Endothelial cell of umbilical vein (primary cell): Measurements from ENCODE around the gene SAMD14. TPM values are rescaled to one million over a fixed set of nuclear protein-coding genes. Genes with fewer than 3 reads are reported as not detected.

Source experiments
- BruUV-seq: library from RNA; stranded (reverse); fragments of 400-500 nt; replicated peaks from 2 replicates; lab custom pipeline; 2021; lab: Mats Ljungman, UMichigan
- CTCF ChIA-PET: fragments of 300-600, 350-600 bp; sonication (Branson Sonifier 250); formaldehyde crosslinking; loops from one replicate; lab custom pipeline; 2021; ENCODE audit warnings: antibody characterized with exemption, inconsistent platforms; lab: Charles Lee
- POLR2A ChIA-PET: fragments of 300-600, 350-600 bp; sonication (Branson Sonifier 250); formaldehyde crosslinking; loops from one replicate; lab custom pipeline; 2021; ENCODE audit warnings: antibody characterized with exemption, inconsistent platforms; lab: Charles Lee
- DNase-seq: peaks from one replicate; pipeline ENCODE4 v3.0.0-alpha.2; 2011; ENCODE audit warnings: low read depth, low spot score
- FAIRE-seq: peaks from 2 replicates; lab custom pipeline; 2011; peaks lifted over from hg19 to GRCh38; lab: Jason Lieb, UNC
- H2AFZ ChIP-seq: 2 replicates; pipeline ENCODE4 v1.6.0; 2012; ENCODE audit warnings: low read depth, low read length, control low read depth, inconsistent platforms
- H3K27ac ChIP-seq: 2 replicates; pipeline ENCODE4 v1.5.1; 2011; ENCODE audit warnings: low read depth, mild to moderate bottlenecking, control low read depth, low read length, moderate library complexity; ENCODE audit not compliant: insufficient read depth
- H3K27me3 ChIP-seq, 2 experiments: 2 replicates each; pipeline versions ENCODE4 v1.6.0 to v1.6.1; 2011; ENCODE audit warnings: low read length in 2 of 2, mixed read lengths in 1 of 2; ENCODE audit not compliant: control insufficient read depth in 2 of 2, insufficient read depth in 2 of 2
- H3K36me3 ChIP-seq, 2 experiments: 2 replicates in 1 of 2; 3 replicates in 1 of 2; pipeline ENCODE4 v1.5.1; 2011; ENCODE audit warnings: low read length in 2 of 2, mild to moderate bottlenecking in 1 of 2, moderate library complexity in 1 of 2; ENCODE audit not compliant: control insufficient read depth in 2 of 2, insufficient read depth in 2 of 2; ENCODE audit errors: extremely low read depth in 1 of 2
- H3K4me1 ChIP-seq: 3 replicates; pipeline ENCODE4 v1.5.1; 2011; ENCODE audit warnings: mild to moderate bottlenecking, low read length; ENCODE audit not compliant: control insufficient read depth, insufficient read depth; ENCODE audit errors: extremely low read depth
- H3K4me2 ChIP-seq: 2 replicates; pipeline ENCODE4 v1.6.1; 2011; ENCODE audit warnings: low read length, control low read depth, mixed read lengths; ENCODE audit not compliant: insufficient read depth
- H3K4me3 ChIP-seq, 3 experiments: fragments of 200-600 bp in 1 of 3; sonication (generic), shearing (Covaris generic) in 1 of 3; replicated peaks in 1 of 3; 2 replicates each; pipeline ENCODE4 v1.5.1; 2011 to 2016; ENCODE audit warnings: control low read depth in 3 of 3, low read length in 3 of 3, mild to moderate bottlenecking in 2 of 3, inconsistent platforms in 1 of 3, low read depth in 1 of 3, moderate library complexity in 1 of 3; ENCODE audit not compliant: insufficient read depth in 1 of 3
- H3K79me2 ChIP-seq: 2 replicates; pipeline ENCODE4 v1.6.0; 2012; ENCODE audit warnings: low read length, inconsistent platforms; ENCODE audit not compliant: control insufficient read depth, insufficient read depth
- H3K9ac ChIP-seq: replicated peaks from 2 replicates; pipeline ENCODE3; 2011; ENCODE audit warnings: low read length, control low read depth; ENCODE audit not compliant: insufficient read depth; ENCODE audit errors: extremely low read depth
- H3K9me1 ChIP-seq: replicated peaks from 3 replicates; pipeline ENCODE4 v1.6.0; 2011; ENCODE audit warnings: mild to moderate bottlenecking, low read length; ENCODE audit not compliant: control insufficient read depth, insufficient read depth; ENCODE audit errors: extremely low read depth
- H3K9me3 ChIP-seq: replicated peaks from 2 replicates; pipeline ENCODE4 v1.5.1; 2012; ENCODE audit warnings: low read length, inconsistent platforms; ENCODE audit not compliant: control insufficient read depth, insufficient read depth
- H4K20me1 ChIP-seq: replicated peaks from 2 replicates; pipeline ENCODE3; 2011; ENCODE audit warnings: mild to moderate bottlenecking, low read length; ENCODE audit not compliant: control insufficient read depth, insufficient read depth; ENCODE audit errors: extremely low read depth
- CTCF ChIP-seq, 2 donors: IDR thresholded peaks; 1 replicate in 1 of 2; 2 replicates in 1 of 2; pipeline ENCODE4 v1.5.1; 2011; ENCODE audit warnings: low read length in 2 of 2, mild to moderate bottlenecking in 2 of 2, moderate library complexity in 2 of 2, control low read depth in 1 of 2, inconsistent platforms in 1 of 2, low read depth in 1 of 2; ENCODE audit not compliant: insufficient read depth in 1 of 2; ENCODE audit errors: extremely low read depth in 1 of 2
- EZH2 ChIP-seq: IDR thresholded peaks from 2 replicates; pipeline ENCODE4 v1.6.1; 2012; ENCODE audit warnings: borderline replicate concordance, low read depth, mild to moderate bottlenecking, moderate library complexity, low read length, inconsistent platforms; ENCODE audit not compliant: severe bottlenecking
- FOS ChIP-seq: IDR thresholded peaks from 2 replicates; pipeline ENCODE4 v1.6.1; 2011; ENCODE audit warnings: mild to moderate bottlenecking, low read length, moderate library complexity, borderline replicate concordance; ENCODE audit not compliant: insufficient read depth
- GATA2 ChIP-seq: IDR thresholded peaks from 2 replicates; pipeline ENCODE4 v1.7.0; 2011; ENCODE audit warnings: low read depth, mild to moderate bottlenecking, moderate library complexity, mixed read lengths, low read length; ENCODE audit not compliant: insufficient read length, insufficient read depth
- JUN ChIP-seq: IDR thresholded peaks from 2 replicates; pipeline ENCODE4 v1.6.1; 2011; ENCODE audit warnings: borderline replicate concordance, low read depth; ENCODE audit not compliant: insufficient read length, insufficient read depth
- MAX ChIP-seq: IDR thresholded peaks from 2 replicates; pipeline ENCODE4 v1.6.1; 2011; ENCODE audit not compliant: insufficient read depth, insufficient read length
- MYC ChIP-seq: IDR thresholded peaks from one replicate; pipeline ENCODE4 v1.6.1; 2011; ENCODE audit warnings: mild to moderate bottlenecking, low read depth, low read length
- POLR2A ChIP-seq: IDR thresholded peaks from 2 replicates; pipeline ENCODE4 v1.6.1; 2012; ENCODE audit warnings: low read depth, mild to moderate bottlenecking, control low read depth, low read length
- POLR2AphosphoS5 ChIP-seq: IDR thresholded peaks from 2 replicates; pipeline ENCODE4 v1.6.1; 2012; ENCODE audit warnings: low read depth, mild to moderate bottlenecking, control low read depth, low read length, moderate library complexity; ENCODE audit not compliant: insufficient read depth
- dilution Hi-C: fragments of 300-500 bp; cut with MboI; formaldehyde crosslinking; loops from one replicate; pipeline ENCODE4 v1.15.0; 2019; ENCODE audit warnings: low sequenced_read_pairs; ENCODE audit not compliant: extremely low pct_ligation_motif_present
- intact Hi-C: fragments of 100-400 bp; cut with micrococcal nuclease; formaldehyde crosslinking; loops from one replicate; pipeline ENCODE4 v1.10.0; 2022
- polyA plus RNA-seq, 4 experiments: library from polyadenylated mRNA; depleted of rRNA in 3 of 4; stranded (reverse) in 3 of 4; unstranded in 1 of 4; fragments of >200 nt; gene quantifications; 2 replicates each; pipeline versions ENCODE4 v1.2.1 to v1.2.3, GENCODE V29; 2011 to 2012; ENCODE audit warnings: missing spikeins in 1 of 4
- total RNA-seq: library from RNA; stranded (reverse); gene quantifications from 2 replicates; pipeline ENCODE4 v1.2.3, GENCODE V29; 2021

The SAMD14 gene
- total and polyA plus RNA-seq, 2 donors (not counting 3 experiments of a cell fraction or from before 2014, with no cell fraction given): 6.8 to 15.6 TPM

DNA sequence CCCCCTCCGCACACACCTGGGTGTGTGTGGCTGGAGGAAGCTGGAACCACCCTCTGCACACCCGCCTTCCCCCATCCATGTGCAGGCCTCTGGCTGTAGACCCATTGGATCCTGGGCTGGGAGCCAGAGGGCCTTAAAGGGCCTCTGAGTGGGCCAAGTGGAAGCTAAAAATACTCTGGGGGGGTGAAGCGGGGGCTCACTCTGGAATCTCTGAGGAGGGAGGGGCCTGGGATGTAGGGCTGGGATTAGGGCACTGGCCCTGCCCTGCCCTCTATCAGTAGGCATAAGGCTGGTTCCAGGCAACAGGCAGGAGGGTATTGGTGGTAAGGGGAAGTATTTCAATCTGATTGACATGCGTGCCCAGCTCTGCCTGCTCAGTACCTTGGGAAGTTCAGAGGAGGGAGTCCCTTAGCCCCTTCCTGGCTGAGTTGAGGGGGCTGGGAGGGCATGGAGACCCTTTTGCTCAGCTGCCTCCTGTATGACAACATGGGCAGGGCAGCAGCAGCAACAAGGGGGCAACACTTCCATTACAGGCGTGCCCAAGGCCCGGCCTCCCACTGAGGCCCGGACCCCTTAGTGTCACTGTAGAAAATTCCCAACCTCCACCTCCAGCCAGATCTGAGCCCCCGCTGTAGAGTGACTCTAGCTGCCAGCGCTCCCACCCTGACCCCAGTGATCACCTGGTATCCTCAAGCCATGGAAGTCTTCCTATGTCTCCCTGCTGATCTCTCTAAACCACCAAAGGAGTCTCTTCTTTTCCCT is 68.8 kb downstream of the SAMD14 start:
- Histone ChIP-seq H3K36me3 (no peaks in the 10 kb centered on the region), H3K9me3 (no peaks in the 10 kb centered on the region), H3K79me2 (peaks cover 17% of the 10 kb centered on the region), H3K27me3 (no peaks in the 10 kb centered on the region), H3K9me1 (no peaks in the 10 kb centered on the region), H4K20me1 (no peaks in the 10 kb centered on the region), H3K4me2 (no peak overlapping the region), H3K27ac (no peak overlapping the region), H3K9ac (no peak overlapping the region), H3K4me1 (peaks cover 52% of the 10 kb centered on the region), H2AFZ (no peak overlapping the region), H3K4me3 (no peak overlapping the region)
- ChIA-PET POLR2A (no interaction called here), CTCF (interaction anchor here (1.3 to 8.3 kb wide), 4 partner anchors 27 to 45 kb away, joined by 3 to 76 read pairs (median 19); partner anchors contain the start of gene PDK2)
- FAIRE-seq: no peak
- dilution Hi-C loops (no loop called here), intact Hi-C loops (no loop called here)
- no TSS peak for BruUV-seq
- no peak for DNase-seq
- no peak for TF ChIP-seq POLR2AphosphoS5
- TF ChIP-seq CTCF (IDR thresholded peaks at IDR 0.05; ENCODE audit: extremely low read depth in 1 of 2, insufficient read depth in 1 of 2, low read depth in 1 of 2, low read length in 2 of 2): no peak
- TF ChIP-seq MYC: no peak
- TF ChIP-seq FOS: no peak
- TF ChIP-seq JUN: no peak
- TF ChIP-seq POLR2A: no peak
- TF ChIP-seq MAX: no peak
- TF ChIP-seq EZH2: no peak
- no peak for TF ChIP-seq GATA2

Other genes with a start within 250 kb of the SAMD14 start
- not detected in 2 replicates for gene DLX4, start 161.0 kb downstream of the SAMD14 start, total RNA-seq
- not detected in 2 replicates for gene DLX4, start 161.0 kb downstream of the SAMD14 start, polyA plus RNA-seq
- gene DLX3, start 134.9 kb downstream of the SAMD14 start, total RNA-seq: not detected in 2 replicates
- not detected in 2 replicates for gene DLX3, start 134.9 kb downstream of the SAMD14 start, polyA plus RNA-seq
- 93.8 and 112 TPM in 2 replicates for gene ITGA3, start 74.0 kb downstream of the SAMD14 start, total RNA-seq
- gene ITGA3, start 74.0 kb downstream of the SAMD14 start, polyA plus RNA-seq: 92.7 and 129 TPM in 2 replicates
- 17.4 and 21.3 TPM in 2 replicates for gene PDK2, start 34.8 kb downstream of the SAMD14 start, total RNA-seq
- 114 and 142 TPM in 2 replicates for gene PDK2, start 34.8 kb downstream of the SAMD14 start, polyA plus RNA-seq
- gene PPP1R9B, start 20.5 kb upstream of the SAMD14 start, total RNA-seq: 58.3 and 60.2 TPM in 2 replicates
- gene PPP1R9B, start 20.5 kb upstream of the SAMD14 start, polyA plus RNA-seq: 17.7 and 20.1 TPM in 2 replicates
- gene SGCA, start 35.8 kb upstream of the SAMD14 start, total RNA-seq: not detected in 2 replicates
- not detected in 2 replicates for gene SGCA, start 35.8 kb upstream of the SAMD14 start, polyA plus RNA-seq
- gene COL1A1, start 71.5 kb upstream of the SAMD14 start, total RNA-seq: 0.07 and 0.23 TPM in 2 replicates
- gene COL1A1, start 71.5 kb upstream of the SAMD14 start, polyA plus RNA-seq: 0.02 and 0.07 TPM in 2 replicates
- gene TMEM92, start 144.3 kb upstream of the SAMD14 start, total RNA-seq: not detected in 2 replicates
- 0.03 and 0.06 TPM in 2 replicates for gene TMEM92, start 144.3 kb upstream of the SAMD14 start, polyA plus RNA-seq
- gene XYLT2, start 216.0 kb upstream of the SAMD14 start, total RNA-seq: 26.6 and 29.9 TPM in 2 replicates
- 19.1 and 24.0 TPM in 2 replicates for gene XYLT2, start 216.0 kb upstream of the SAMD14 start, polyA plus RNA-seq
- 72.2 and 76.2 TPM in 2 replicates for gene MRPL27, start 243.0 kb upstream of the SAMD14 start, total RNA-seq
- 119 and 158 TPM in 2 replicates for gene MRPL27, start 243.0 kb upstream of the SAMD14 start, polyA plus RNA-seq
- gene EME1, start 243.1 kb upstream of the SAMD14 start, total RNA-seq: 7.3 and 9.1 TPM in 2 replicates
- 4.3 and 5.6 TPM in 2 replicates for gene EME1, start 243.1 kb upstream of the SAMD14 start, polyA plus RNA-seq